SU-DHL-6 (cell line): ENCODE results near the gene FKBP2.

Experiments
- CTCF ChIP-seq: fragments of 200-600 bp; sonication (generic); IDR thresholded peaks from one replicate; pipeline ENCODE4 v1.5.1; 2017; ENCODE audit warnings: antibody characterized with exemption, mild to moderate bottlenecking, low read length, moderate library complexity; ENCODE audit not compliant: insufficient read depth, poor library complexity, severe bottlenecking
- EZH2phosphoT487 ChIP-seq: fragments of 200-600 bp; sonication (generic), shearing (Covaris generic); conservative IDR thresholded peaks from 2 replicates; pipeline ENCODE4 v1.6.1; 2018; ENCODE audit warnings: mild to moderate bottlenecking, antibody characterized with exemption, low read length, moderate library complexity, mixed read lengths

GRCh38 chr11:64201543-64201942, 39.4 kb upstream of the FKBP2 start:
- TF ChIP-seq CTCF (no peak), EZH2phosphoT487 (no peak)
